CD4-positive, alpha-beta T cell treated with Interleukin-21 for 1 hour (primary cell): Measurements from ENCODE around the gene HCFC1R1.

Source experiments
- DNase-seq: peaks from one replicate; pipeline ENCODE4 v3.0.0-alpha.2; 2020

HCFC1R1 gene

GRCh38 chr16:3030222-3031212, 6.8 kb upstream of the HCFC1R1 start:
- DNase-seq: no peak

DNA sequence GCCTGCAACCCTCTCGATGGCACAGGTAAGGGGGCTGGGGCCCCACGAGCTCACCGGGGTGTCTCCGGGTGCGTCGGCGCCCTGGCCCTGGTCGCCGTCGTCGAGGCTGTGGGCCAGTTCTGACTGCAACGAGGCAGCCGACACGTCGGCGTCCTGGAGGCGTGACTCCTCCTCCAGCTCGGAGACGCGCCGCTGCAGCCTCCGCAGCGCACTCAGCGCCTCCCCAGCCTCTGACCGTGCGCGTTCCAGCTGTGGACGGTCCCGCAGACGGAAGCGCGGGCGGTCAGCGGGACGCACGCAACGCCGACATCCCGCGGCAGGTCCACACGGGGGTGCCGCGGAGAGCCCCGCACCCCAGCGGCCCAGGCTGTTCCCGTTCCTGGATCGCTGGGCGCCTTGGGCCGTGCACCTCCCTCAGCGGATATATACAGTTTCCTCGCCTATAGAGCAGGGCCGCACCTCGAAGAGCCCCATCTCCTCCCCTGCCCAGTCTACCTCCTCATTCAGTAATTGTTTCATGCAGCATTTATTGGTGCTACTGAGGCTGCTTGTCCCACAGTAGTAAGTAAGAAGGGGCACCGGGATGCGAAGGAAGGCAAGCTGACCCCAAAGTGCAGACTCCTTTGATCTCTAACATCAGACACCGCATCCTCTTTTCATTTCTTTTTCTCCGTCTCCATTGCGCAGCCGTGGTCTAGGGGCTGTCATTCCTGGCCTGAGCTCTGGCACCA, 5.9 kb upstream of the HCFC1R1 start:
- peak; percentile 42 for DNase-seq

DNA sequence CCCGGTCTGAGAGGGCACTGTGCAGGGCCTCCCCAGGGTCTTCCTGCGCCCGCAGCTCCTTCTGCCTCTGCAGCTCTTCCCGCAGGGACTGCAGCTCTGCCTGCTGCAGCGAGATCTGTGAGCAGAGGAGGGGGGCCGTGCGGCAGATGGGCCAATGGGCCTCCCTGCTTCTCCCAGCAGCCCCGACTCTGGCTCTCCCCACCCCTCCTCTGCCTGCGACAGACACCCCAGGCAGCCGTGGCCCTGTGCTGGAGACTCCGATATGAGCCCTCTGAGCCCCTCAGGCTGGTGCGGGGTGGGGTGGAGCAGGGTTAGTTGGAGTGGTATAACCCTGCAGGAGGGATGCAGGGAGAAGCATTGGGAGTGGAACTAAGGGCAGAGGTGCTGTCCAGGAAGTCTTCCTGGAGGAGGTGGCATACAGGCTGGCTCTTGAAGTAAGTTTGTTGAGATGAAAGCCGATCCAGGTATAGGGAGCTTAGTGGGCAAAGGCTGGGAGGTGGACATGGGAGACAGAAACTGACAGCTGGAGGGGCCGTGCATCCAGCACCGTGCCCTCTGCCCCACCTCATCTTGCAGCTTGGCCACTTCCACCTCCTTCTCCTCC, 5.1 kb upstream of the HCFC1R1 start:
- DNase-seq: no peak

GRCh38 chr16:3027983-3028715, 4.4 kb upstream of the HCFC1R1 start:
- peak; percentile 89 for DNase-seq

GRCh38 chr16:3027489-3027795, 3.7 kb upstream of the HCFC1R1 start:
- no peak for DNase-seq

DNA sequence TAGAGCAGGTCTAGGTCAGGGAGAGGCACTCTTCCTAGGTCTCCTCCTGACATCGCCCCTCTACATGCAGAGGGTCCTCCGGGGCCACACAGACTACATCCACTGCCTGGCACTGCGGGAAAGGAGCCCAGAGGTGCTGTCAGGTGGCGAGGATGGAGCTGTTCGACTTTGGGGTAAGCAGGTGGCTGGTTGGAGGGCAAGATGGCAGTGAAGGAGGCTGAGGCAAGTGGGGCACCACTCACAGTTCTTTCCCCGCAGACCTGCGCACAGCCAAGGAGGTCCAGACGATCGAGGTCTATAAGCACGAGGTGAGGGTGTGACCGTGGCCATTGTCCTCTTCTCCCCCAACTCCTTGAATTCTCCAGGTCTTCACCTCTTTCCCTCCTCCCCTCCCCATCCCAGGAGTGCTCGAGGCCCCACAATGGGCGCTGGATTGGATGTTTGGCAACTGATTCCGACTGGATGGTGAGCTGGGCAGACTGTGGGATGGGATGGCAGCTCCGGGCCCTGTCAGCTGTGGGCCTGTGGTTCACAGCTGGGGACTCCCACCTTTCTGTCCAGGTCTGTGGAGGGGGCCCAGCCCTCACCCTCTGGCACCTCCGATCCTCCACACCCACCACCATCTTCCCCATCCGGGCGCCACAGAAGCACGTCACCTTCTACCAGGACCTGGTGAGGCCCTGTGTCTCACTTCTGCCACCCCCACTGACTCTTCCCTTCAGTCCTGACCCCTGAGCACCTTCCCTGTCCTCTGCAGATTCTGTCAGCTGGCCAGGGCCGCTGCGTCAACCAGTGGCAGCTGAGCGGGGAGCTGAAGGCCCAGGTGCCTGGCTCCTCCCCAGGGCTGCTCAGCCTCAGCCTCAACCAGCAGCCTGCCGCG, 3.1 kb upstream of the HCFC1R1 start:
- no peak for DNase-seq

- DNase-seq: no peak
Measured at GRCh38 chr16:3026003-3026378, 2.2 kb upstream of the HCFC1R1 start.

DNA sequence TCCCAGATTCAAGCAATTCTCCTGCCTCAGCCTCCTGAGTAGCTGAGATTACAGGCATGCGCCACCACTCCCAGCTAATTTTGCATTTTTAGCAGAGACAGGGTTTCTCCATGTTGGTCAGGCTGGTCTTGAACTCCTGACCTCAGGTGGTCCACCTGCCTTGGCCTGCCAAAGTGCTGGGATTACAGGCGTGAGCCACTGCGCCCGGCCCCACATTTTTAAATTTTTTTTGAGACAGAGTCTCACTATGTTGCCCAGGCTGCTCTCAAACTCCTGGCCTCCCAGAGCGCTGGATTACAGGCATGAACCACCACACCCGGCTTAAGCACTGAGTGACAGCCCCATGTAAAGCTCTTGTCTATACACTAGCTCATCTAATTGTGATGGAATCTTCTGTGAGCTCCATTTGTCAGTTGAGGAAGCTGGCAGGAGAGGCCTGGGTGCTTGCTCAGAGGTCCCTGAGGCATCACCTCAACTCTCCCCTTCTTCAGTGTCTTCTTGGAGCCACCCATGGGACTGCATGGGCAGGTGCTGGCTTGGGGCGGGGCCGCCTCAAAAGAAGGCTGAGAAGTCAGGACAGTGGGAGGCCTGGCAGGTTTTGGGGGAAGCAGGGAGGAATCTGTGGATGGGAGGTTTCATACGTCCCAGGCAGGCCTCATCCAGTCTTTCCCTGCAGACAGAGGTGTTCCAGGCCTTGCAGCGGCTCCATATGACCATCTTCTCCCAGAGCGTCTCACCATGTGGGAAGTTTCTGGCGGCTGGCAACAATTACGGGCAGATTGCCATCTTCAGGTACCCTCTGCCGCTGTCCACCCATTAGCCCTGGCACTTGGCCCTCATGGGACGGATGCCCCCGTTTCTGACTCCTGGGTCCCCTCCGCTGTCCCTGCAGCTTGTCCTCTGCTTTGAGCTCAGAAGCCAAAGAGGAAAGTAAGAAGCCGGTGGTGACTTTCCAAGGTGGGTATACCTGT, 1.6 kb upstream of the HCFC1R1 start:
- no peak for DNase-seq

DNA sequence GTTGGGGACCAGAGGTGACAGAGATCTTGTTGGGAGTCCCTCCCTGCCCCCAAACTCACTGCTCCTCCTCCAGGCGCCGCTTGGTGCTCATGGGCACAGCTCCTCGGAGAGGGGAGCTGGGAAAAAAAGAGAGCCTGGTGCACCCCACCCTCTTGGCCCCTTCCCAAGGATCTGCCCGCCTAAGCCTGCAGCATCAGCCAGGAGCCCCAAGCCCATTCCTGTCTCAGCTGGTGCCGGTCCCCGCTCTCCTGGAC, 400 bp downstream of the HCFC1R1 start:
- DNase-seq: no peak

DNA sequence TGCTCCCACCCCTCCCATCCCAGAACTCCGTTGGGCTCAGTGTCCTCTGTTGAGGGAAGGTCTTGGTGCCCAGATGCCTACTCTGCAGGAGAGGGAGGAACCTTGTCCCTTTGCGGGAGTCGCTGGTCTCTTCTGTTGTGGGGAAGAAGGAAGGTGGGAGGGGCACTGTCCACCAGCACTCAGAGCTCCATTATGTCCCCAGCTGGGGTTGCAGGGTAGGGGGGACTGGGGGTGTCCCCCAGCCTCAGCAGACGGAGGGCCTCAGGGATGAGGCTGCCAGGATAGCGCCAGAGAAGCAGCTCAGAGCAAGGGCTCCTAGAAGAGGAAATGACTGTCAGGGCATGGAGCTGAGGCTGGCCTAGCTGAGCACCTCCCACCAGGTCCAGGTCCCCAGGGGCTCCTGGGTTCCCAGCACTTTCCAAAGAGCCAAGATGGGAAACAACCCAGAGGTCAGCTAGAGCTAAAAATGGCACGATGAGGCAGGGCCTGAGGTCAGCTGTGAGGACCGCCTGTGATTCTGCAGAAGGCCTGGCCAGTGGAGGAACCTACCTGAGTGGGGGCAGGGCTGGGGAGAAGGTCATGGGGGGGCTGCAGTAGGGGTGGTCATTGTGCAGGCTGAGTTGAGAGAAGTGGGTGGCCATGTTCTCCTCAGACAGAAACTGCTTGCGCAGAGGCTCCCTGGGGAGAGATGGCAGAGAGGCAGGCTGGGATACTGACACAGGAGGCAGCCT, 893 bp downstream of the HCFC1R1 start:
- DNase-seq: no peak

- peak; percentile 68 for DNase-seq
Measured at GRCh38 chr16:3022208-3022683, 1.5 kb downstream of the HCFC1R1 start.

GRCh38 chr16:3021449-3022207, 2.1 kb downstream of the HCFC1R1 start:
- DNase-seq: peak; percentile 66

DNA sequence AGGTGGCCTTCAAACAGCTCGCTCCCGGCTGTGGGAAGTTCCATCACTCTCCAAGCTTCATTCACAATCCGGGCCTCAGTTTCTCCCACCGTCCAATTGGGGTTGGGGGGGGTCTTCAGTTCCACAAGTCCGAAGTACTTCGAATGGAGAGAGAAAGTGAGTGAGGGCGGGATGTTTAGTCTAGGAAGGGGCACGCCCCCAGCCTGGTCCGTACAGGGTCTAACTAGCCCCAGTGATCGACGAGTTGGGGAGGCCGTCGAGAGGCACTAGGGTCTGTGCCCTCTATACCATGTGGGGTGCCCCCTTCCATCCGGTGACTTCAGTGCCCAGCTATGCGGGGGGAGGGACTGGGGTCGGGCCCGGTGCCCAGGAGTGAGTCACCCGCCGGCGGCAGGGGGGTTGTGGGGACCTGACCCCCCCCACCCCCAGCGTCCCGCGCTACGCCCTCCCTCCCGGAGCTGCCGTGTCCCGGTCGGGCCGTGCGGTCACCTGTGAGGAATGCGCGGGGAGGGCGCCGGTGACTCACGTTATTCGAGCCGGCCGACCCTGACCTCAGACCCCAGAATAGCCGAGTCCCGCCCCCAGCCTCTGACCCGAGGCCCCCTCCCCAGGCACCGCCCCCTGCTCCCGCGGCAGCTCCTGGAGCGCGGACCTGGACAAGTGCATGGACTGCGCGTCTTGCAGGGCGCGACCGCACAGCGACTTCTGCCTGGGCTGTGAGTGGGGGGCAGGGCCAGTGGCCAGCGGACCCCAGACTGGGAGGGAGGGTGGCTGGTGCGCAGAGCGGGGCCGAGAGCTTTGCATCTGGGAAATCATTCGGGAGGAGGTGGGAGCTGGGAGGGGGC, 2.9 kb downstream of the HCFC1R1 start:
- peak; percentile 71 for DNase-seq

- peak; percentile 74 for DNase-seq
Measured at GRCh38 chr16:3020247-3020603, 3.5 kb downstream of the HCFC1R1 start, which contains the start of gene TNFRSF12A. TSS of gene TNFRSF12A (plus strand) at chr16:3020368. CDS start at chr16:3020398, 30 bp downstream.

GRCh38 chr16:3019594-3020246, 4.0 kb downstream of the HCFC1R1 start:
- no peak for DNase-seq

DNA sequence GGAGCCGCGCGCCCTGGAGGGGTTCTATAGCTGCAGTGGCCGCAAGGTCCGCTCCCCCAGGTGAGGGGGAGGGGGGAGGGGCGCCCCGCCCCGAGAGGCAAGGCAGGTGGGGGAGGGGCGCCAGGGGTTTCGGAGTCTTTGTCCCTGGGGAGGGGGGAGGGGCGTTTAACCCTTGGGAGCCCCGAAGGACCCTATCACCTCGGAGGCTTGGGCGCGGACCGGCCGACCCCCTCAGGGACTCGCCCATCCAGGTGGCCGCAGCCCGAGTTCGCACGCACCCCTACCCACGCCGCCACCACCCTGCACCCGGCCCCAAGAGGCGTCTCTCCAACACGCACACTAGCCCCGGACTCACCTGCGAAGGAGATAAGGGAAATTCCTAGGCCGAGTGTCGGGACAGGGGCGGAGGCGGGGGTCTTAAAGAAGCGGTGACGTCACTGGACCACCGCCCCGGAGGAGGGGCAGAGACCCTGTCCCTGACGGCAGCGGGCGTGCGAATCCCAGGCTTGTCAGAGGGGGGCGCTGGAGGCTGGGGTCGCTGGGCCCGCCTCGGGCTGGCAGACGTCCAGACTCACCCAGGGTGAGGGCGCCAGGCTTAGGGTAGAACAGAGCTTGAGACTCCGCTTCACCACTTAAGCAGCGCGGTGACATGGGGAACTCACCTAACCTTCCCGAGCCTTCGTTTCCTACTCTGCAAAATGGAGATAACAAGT, 5.8 kb downstream of the HCFC1R1 start, which contains the start of gene CLDN6:
TSS of gene CLDN6 (minus strand) at position 390 of the 713 bp plus-strand sequence. CDS start 2,162 bp downstream, outside the sequence.
- DNase-seq: peak; percentile 29

GRCh38 chr16:3017344-3017743, 6.4 kb downstream of the HCFC1R1 start:
- DNase-seq: no peak
